ENCODE results near the gene RBCK1. TPM values are rescaled to one million over a fixed set of nuclear protein-coding genes. Genes with fewer than 3 reads are reported as not detected.
"Not testable (repeated sequence)": the region's sequence is repeated elsewhere in the genome, so short reads cannot be mapped to it uniquely, and the experiment has no call there.

Gene RBCK1
- polyA plus RNA-seq, 4 donors, result 67.9 to 109 (median 84.3) TPM

- peak in 2 of 4 donors; percentile 29 to 35 for DNase-seq (ENCODE audit: low read depth in 4 of 4, low spot score in 3 of 4)
Measured at GRCh38 chr20:434221-434620, 26.1 kb downstream of the RBCK1 start.

GRCh38 chr20:434661-435419 is 26.7 kb downstream of the RBCK1 start:
- no peak for DNase-seq (ENCODE audit: low read depth in 4 of 4, low spot score in 3 of 4)

GRCh38 chr20:435558-435957 is 27.5 kb downstream of the RBCK1 start:
- no peak for DNase-seq (ENCODE audit: low read depth in 4 of 4, low spot score in 3 of 4)

GRCh38 chr20:436476-436875 is 28.4 kb downstream of the RBCK1 start:
- no peak for DNase-seq (ENCODE audit: low read depth in 4 of 4, low spot score in 3 of 4)

- no peak for DNase-seq (ENCODE audit: low read depth in 4 of 4, low spot score in 3 of 4)
Measured at GRCh38 chr20:437787-438486, 29.8 kb downstream of the RBCK1 start.

- DNase-seq (ENCODE audit: low read depth in 4 of 4, low spot score in 3 of 4), result no peak
Measured at GRCh38 chr20:438571-439469, 30.7 kb downstream of the RBCK1 start.

GRCh38 chr20:440148-440547 is 32.0 kb downstream of the RBCK1 start:
- no peak for DNase-seq (ENCODE audit: low read depth in 4 of 4, low spot score in 3 of 4)

- no peak for DNase-seq (ENCODE audit: low read depth in 4 of 4, low spot score in 3 of 4)
Measured at GRCh38 chr20:440636-441035, 32.5 kb downstream of the RBCK1 start.

GRCh38 chr20:443223-443775 is 35.2 kb downstream of the RBCK1 start:
- no peak for DNase-seq (ENCODE audit: low read depth in 4 of 4, low spot score in 3 of 4)

- no peak for DNase-seq (ENCODE audit: low read depth in 4 of 4, low spot score in 3 of 4)
Measured at GRCh38 chr20:444117-444516, 36.0 kb downstream of the RBCK1 start.

- no peak for DNase-seq (ENCODE audit: low read depth in 4 of 4, low spot score in 3 of 4)
Measured at GRCh38 chr20:444862-445426, 36.8 kb downstream of the RBCK1 start.

- DNase-seq (ENCODE audit: low read depth in 4 of 4, low spot score in 3 of 4), result no peak
Measured at GRCh38 chr20:445514-446336, 37.6 kb downstream of the RBCK1 start.

- not testable (repeated sequence) for DNase-seq (ENCODE audit: low read depth in 4 of 4, low spot score in 3 of 4)
Measured at GRCh38 chr20:452021-452420, 43.9 kb downstream of the RBCK1 start.

- DNase-seq (ENCODE audit: low read depth in 4 of 4, low spot score in 3 of 4), result no peak
Measured at GRCh38 chr20:454951-455350, 46.9 kb downstream of the RBCK1 start.

- no peak for DNase-seq (ENCODE audit: low read depth in 4 of 4, low spot score in 3 of 4)
Measured at GRCh38 chr20:458776-459175, 50.7 kb downstream of the RBCK1 start.

- DNase-seq (ENCODE audit: low read depth in 4 of 4, low spot score in 3 of 4), result no peak
Measured at GRCh38 chr20:460180-460579, 52.1 kb downstream of the RBCK1 start.

GRCh38 chr20:460707-461106 is 52.6 kb downstream of the RBCK1 start:
- no peak for DNase-seq (ENCODE audit: low read depth in 4 of 4, low spot score in 3 of 4)

GRCh38 chr20:461254-462198 is 53.4 kb downstream of the RBCK1 start:
- peak in 1 of 4 donors; percentile 21 for DNase-seq (ENCODE audit: low read depth in 4 of 4, low spot score in 3 of 4)

Measured in left renal pelvis (tissue), 4 donors.